Right lobe of liver (tissue), 6 donors: ENCODE results near the gene HIKESHI. TPM values are rescaled to one million over a fixed set of nuclear protein-coding genes. Genes with fewer than 3 reads are reported as not detected.
"Not testable (repeated sequence)": the region's sequence is repeated elsewhere in the genome, so short reads cannot be mapped to it uniquely, and the experiment has no call there.

Experiments
- ATAC-seq, 4 donors: fragments of 200-7000 bp; cut with Tn5 transposase; one replicate each; pipeline ENCODE4 v1.9.1; 2020; ENCODE audit warnings: mild to moderate bottlenecking in 4 of 4, moderate library complexity in 4 of 4
- DNase-seq, 3 donors: peaks; one replicate each; pipeline ENCODE4 v3.0.0-alpha.2; 2020
- H3K27ac ChIP-seq, 3 donors: fragments of 200-600 bp; one replicate each; pipeline ENCODE4 v1.8.0; 2022
- H3K27me3 ChIP-seq, 2 donors: fragments of 200-600 bp; one replicate each; pipeline ENCODE4 v1.8.0; 2022
- H3K36me3 ChIP-seq, 4 donors: fragments of 200-600 bp; sonication (generic) in 1 of 4; one replicate each; pipeline versions ENCODE4 v1.5.1 to v1.8.0; 2017 to 2022; ENCODE audit warnings: control low read depth in 1 of 4
- H3K4me1 ChIP-seq, 4 donors: fragments of 200-600 bp; sonication (generic) in 1 of 4; one replicate each; pipeline versions ENCODE4 v1.5.1 to v1.8.0; 2017 to 2022; ENCODE audit warnings: control low read depth in 1 of 4
- H3K4me3 ChIP-seq, 3 donors: fragments of 200-600 bp; one replicate each; pipeline ENCODE4 v1.8.0; 2022
- H3K9me3 ChIP-seq, 4 donors: fragments of 200-600 bp; sonication (generic) in 1 of 4; one replicate each; pipeline versions ENCODE4 v1.5.1 to v1.8.0; 2017 to 2022; ENCODE audit warnings: control low read depth in 1 of 4
- POLR2A ChIP-seq: fragments of 450-650 bp; IDR thresholded peaks from one replicate; pipeline ENCODE4 v1.6.1; 2017; ENCODE audit warnings: antibody characterized with exemption, mild to moderate bottlenecking
- WGBS: methylation state at CpG from one replicate; pipeline ENCODE4 v1.1.6; 2018; ENCODE audit warnings: low coverage, low lambda C conversion rate; ENCODE audit not compliant: insufficient coverage; ENCODE audit errors: missing lambda C conversion rate; 5-methylcytosine and 5-hydroxymethylcytosine counted together
- intact Hi-C, 2 donors: fragments of 100-400 bp; cut with DNase I; formaldehyde crosslinking; loops; one replicate each; pipeline versions ENCODE4 v1.11.2 to v1.14.1; 2022
- total RNA-seq, 6 experiments: library from RNA; depleted of rRNA in 2 of 6; stranded (reverse); fragments of >200 nt in 2 of 6; fragmentation: NEBNext Ultra II Directional in 3 of 6; extraction: Animal tissue kit (Norgen Biotek cat#: 25700) in 3 of 6; gene quantifications; one replicate each; pipeline versions ENCODE4 v1.1.0 to v1.2.4, GENCODE V29; 2016 to 2023
- TF ChIP-seq, protein P1 (sequence below), 4 donors: fragments of 200-600 bp in 3 of 4; fragments of 450-650 bp in 1 of 4; IDR thresholded peaks; one replicate each; pipeline versions ENCODE4 v1.5.1 to v1.8.0; 2016 to 2022; ENCODE audit warnings: antibody characterized with exemption in 4 of 4, mild to moderate bottlenecking in 2 of 4
- donor health status: DM: no; HTN: yes; CAD: no.
- donor health status: DM: no; HTN: no; CAD: no.
- donor health status: DM: no; HTN: no; CAD: no.
- donor health status: DM: no; HTN: yes; CAD: no.
- donor health status: DM: no; HTN: yes; CAD: no.

Gene HIKESHI
- total RNA-seq, 6 experiments from 2014 or later, result 10.1 to 17.0 (median 14.2) TPM

DNA sequence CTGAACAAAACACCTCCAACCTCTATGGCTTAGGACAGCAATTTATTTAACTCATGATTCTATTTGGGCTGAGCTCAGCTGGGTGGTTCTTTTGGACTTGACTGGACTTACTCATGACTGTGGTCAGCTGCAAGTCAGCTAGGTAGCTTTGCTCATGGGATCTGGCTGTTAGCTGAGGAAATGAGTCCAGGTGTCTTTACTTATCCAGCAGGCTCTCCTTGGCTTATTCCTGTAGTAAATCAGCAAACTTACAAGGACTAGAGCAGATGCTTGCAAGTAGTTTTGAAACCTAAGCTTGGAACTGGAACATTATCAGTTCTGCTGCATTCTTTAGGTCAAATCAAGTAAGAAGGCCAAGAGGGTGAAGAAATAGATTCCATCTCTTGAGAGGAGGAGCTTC is 8.0 kb upstream of the HIKESHI start:
- Histone ChIP-seq H3K36me3 (no peaks in the 10 kb centered on the region), H3K27ac (no peak overlapping the region), H3K4me3 (no peak overlapping the region), H3K27me3 (no peaks in the 10 kb centered on the region), H3K4me1 (peaks cover 0 to 12% (median 0%) of the 10 kb centered on the region in 4 donors), H3K9me3 (no peaks in the 10 kb centered on the region)
- intact Hi-C loops, result no loop called here
- no peak for ATAC-seq
- DNase-seq, result no peak
- TF ChIP-seq, protein P1, sequence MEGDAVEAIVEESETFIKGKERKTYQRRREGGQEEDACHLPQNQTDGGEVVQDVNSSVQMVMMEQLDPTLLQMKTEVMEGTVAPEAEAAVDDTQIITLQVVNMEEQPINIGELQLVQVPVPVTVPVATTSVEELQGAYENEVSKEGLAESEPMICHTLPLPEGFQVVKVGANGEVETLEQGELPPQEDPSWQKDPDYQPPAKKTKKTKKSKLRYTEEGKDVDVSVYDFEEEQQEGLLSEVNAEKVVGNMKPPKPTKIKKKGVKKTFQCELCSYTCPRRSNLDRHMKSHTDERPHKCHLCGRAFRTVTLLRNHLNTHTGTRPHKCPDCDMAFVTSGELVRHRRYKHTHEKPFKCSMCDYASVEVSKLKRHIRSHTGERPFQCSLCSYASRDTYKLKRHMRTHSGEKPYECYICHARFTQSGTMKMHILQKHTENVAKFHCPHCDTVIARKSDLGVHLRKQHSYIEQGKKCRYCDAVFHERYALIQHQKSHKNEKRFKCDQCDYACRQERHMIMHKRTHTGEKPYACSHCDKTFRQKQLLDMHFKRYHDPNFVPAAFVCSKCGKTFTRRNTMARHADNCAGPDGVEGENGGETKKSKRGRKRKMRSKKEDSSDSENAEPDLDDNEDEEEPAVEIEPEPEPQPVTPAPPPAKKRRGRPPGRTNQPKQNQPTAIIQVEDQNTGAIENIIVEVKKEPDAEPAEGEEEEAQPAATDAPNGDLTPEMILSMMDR (IDR thresholded peaks at IDR 0.05), result no peak
- TF ChIP-seq POLR2A, result no peak

DNA sequence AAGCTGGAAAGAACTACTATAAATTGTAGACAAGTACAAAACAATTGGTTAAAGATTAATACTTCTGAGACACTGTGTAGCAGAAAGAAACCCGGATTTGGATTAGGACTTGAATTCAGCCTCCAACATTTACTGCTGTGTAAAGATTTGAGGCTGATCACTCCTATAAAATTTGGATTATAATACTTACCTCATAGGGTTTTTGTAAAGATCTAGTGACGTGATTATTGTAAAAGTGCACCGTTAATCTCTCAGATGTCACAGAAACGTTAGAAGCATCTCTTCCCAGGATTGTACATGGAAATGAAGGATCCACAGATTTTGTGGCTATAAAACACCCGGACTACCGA is 323 bp upstream of the HIKESHI start:
- TF ChIP-seq, protein P1 (IDR thresholded peaks at IDR 0.05), result no peak
- no peak for TF ChIP-seq POLR2A
- DNase-seq (no peak), ATAC-seq (no peak)
- H3K4me1 ChIP-seq, result peaks cover 0 to 12% (median 0%) of the 10 kb centered on the region in 4 donors
- H3K27ac ChIP-seq, result peak overlapping the region in 1 of 3 donors; percentile 84
- no peaks in the 10 kb centered on the region for H3K27me3 ChIP-seq
- no peaks in the 10 kb centered on the region for H3K9me3 ChIP-seq
- H3K4me3 ChIP-seq, result peak overlapping the region in 2 of 3 donors; percentile 82 to 89
- H3K36me3 ChIP-seq, result no peaks in the 10 kb centered on the region
- 0% methylated on average over 6 of the region's 6 CpGs for WGBS
- intact Hi-C loops, result no loop called here

DNA sequence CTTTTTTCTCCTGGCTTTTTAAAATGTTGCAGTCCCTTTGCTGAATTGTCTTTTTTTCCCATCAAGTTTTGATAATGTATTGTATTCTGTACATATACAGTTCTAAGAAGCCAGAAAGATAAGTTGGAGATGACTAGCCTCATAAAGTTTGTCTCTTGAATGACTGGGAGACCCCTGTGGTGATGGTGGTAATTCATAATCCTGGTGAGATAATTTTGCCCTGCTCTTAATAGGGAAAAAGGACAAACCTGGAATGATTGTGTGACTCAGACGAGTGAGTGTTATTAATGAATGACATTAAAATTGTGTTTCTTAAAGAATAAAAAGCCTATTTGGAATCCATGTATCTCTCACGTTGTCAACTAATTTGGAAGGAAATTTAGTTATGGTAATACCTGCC is 1.2 kb downstream of the HIKESHI start:
- H3K9me3 ChIP-seq, result no peaks in the 10 kb centered on the region
- TF ChIP-seq POLR2A, result no peak
- TF ChIP-seq, protein P1 (IDR thresholded peaks at IDR 0.05), result no peak
- no peaks in the 10 kb centered on the region for H3K36me3 ChIP-seq
- peak overlapping the region in 2 of 3 donors; percentile 82 to 89 for H3K4me3 ChIP-seq
- no peak for ATAC-seq
- no peak for DNase-seq
- intact Hi-C loops, result no loop called here
- H3K27me3 ChIP-seq, result no peaks in the 10 kb centered on the region
- peaks cover 0 to 12% (median 0%) of the 10 kb centered on the region in 4 donors for H3K4me1 ChIP-seq
- no peak overlapping the region for H3K27ac ChIP-seq
- WGBS, result 85% methylated on average over 2 of the region's 2 CpGs

DNA sequence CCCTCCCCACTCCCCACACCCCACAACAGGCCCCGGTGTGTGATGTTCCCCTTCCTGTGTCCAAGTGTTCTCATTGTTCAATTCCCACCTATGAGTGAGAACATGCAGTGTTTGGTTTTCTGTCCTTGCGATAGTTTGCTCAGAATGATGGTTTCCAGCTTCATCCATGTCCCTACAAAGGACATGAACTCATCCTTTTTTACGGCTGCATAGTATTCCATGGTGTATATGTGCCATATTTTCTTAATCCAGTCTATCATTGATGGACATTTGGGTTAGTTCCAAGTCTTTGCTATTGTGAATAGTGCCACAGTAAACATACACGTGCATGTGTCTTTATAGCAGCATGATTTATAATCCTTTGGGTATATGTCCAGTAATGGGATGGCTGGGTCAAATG is 6.7 kb downstream of the HIKESHI start:
- H3K9me3 ChIP-seq, H3K27me3 ChIP-seq, H3K27ac ChIP-seq, DNase-seq, H3K36me3 ChIP-seq, intact Hi-C loops, H3K4me1 ChIP-seq, ATAC-seq, H3K4me3 ChIP-seq: not testable (repeated sequence)
- 90% methylated on average over 2 of the region's 4 CpGs for WGBS

DNA sequence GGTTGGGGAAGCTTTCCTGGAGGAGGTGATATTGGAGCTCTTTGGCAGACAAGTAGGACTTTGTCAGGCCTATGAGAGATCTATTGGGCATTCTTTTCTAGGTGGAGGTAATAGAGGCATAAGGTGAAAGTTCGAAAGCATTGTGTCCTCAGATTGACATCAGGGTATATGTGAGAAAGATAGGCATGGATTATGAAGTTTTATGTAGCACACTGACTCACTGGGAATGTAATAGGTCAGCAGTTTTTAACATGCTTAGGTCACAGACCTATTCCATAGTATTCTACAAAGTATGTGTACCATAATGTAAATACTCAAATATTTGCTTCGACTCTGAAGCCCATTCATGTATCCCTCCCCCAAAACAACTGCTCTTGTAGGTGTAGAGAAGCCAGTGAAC is 11.8 kb downstream of the HIKESHI start:
- H3K4me3 ChIP-seq, result no peak overlapping the region
- DNase-seq (no peak), ATAC-seq (no peak)
- 96% methylated on average over 2 of the region's 2 CpGs for WGBS
- H3K27me3 ChIP-seq, result no peaks in the 10 kb centered on the region
- H3K9me3 ChIP-seq, result no peaks in the 10 kb centered on the region
- TF ChIP-seq, protein P1 (IDR thresholded peaks at IDR 0.05), result no peak
- no peak for TF ChIP-seq POLR2A
- H3K36me3 ChIP-seq, result no peaks in the 10 kb centered on the region
- H3K27ac ChIP-seq, result no peak overlapping the region
- intact Hi-C loops, result no loop called here
- no peaks in the 10 kb centered on the region for H3K4me1 ChIP-seq
